Measurements from ENCODE around the gene MRPL50. TPM values are rescaled to one million over a fixed set of nuclear protein-coding genes. Genes with fewer than 3 reads are reported as not detected.
A peak's percentile ranks its signal among the peaks of the same experiment; 100 is the strongest.

The MRPL50 gene
- total RNA-seq, 1 experiment from 2014 or later, result 14.0 TPM

- no peak for TF ChIP-seq CTCF (IDR thresholded peaks at IDR 0.05; ENCODE audit: unreplicated experiment)
- H3K27ac Mint-ChIP-seq (ENCODE audit: unreplicated experiment), result peak overlapping the region; percentile 77
Measured at GRCh38 chr9:101365181-101365580, 33.2 kb downstream of the MRPL50 start.

GRCh38 chr9:101362450-101362849, 36.0 kb downstream of the MRPL50 start:
- H3K27ac Mint-ChIP-seq (ENCODE audit: unreplicated experiment), result no peak overlapping the region
- BruUV-seq (replicated peaks), result no TSS peak
- H3K9me3 Mint-ChIP-seq (ENCODE audit: low read depth, unreplicated experiment), result no peaks in the 10 kb centered on the region
- CTCF ChIA-PET, result no interaction called here
- H3K4me1 Mint-ChIP-seq (ENCODE audit: low read depth, unreplicated experiment), result peaks cover 24% of the 10 kb centered on the region
- intact Hi-C loops (cut with micrococcal nuclease; ENCODE audit: unreplicated experiment), result no loop called here
- H3K4me3 Mint-ChIP-seq (ENCODE audit: low read depth, unreplicated experiment), result no peak overlapping the region
- peaks cover 5% of the 10 kb centered on the region for H3K36me3 Mint-ChIP-seq (ENCODE audit: insufficient read depth, unreplicated experiment)
- no peaks in the 10 kb centered on the region for H3K27me3 Mint-ChIP-seq (ENCODE audit: unreplicated experiment)
- TF ChIP-seq CTCF (IDR thresholded peaks at IDR 0.05; ENCODE audit: unreplicated experiment), result no peak
- DNase-seq, result no peak

More at GRCh38 chr9:101365181-101365580, 33.2 kb downstream of the MRPL50 start:
- no peak for DNase-seq
- Mint-ChIP-seq H3K36me3 (ENCODE audit: insufficient read depth, unreplicated experiment) (peaks cover 5% of the 10 kb centered on the region), H3K4me3 (ENCODE audit: low read depth, unreplicated experiment) (no peak overlapping the region), H3K4me1 (ENCODE audit: low read depth, unreplicated experiment) (peaks cover 31% of the 10 kb centered on the region), H3K9me3 (ENCODE audit: low read depth, unreplicated experiment) (no peaks in the 10 kb centered on the region), H3K27me3 (ENCODE audit: unreplicated experiment) (no peaks in the 10 kb centered on the region)
- no TSS peak for BruUV-seq (replicated peaks)
- CTCF ChIA-PET, result interaction anchor here (0.9 kb wide), 1 partner anchor 17 kb away, joined by 3 read pairs; no protein-coding TSS in a partner anchor
- intact Hi-C loops (cut with micrococcal nuclease; ENCODE audit: unreplicated experiment), result loop anchor here (5.0 kb wide), 1 partner anchor 763 kb away; no protein-coding TSS in a partner anchor

DNA sequence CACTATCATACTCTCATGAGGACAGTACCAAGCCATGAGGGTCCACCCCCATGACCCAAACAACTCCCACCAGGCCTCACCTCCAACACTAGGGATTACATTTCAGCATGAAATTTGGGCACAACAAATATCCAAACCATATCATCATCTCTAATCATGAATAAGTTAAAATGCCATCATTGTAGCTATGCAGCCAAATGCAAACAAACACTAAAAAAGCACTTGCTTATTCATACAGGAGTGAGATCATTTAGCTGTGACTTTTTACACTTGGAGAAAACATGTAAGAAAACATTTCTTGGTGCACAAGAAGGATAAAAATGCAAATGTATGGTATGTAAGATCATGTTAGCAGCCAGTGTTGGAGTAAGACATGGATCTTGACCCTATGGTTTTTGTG, 37.8 kb downstream of the MRPL50 start:
- BruUV-seq (replicated peaks), result no TSS peak
- peaks cover 15% of the 10 kb centered on the region for H3K4me1 Mint-ChIP-seq (ENCODE audit: low read depth, unreplicated experiment)
- intact Hi-C loops (cut with micrococcal nuclease; ENCODE audit: unreplicated experiment), result no loop called here
- no peak for DNase-seq
- H3K27ac Mint-ChIP-seq (ENCODE audit: unreplicated experiment), result no peak overlapping the region
- CTCF ChIA-PET, result no interaction called here
- H3K9me3 Mint-ChIP-seq (ENCODE audit: low read depth, unreplicated experiment), result no peaks in the 10 kb centered on the region
- H3K27me3 Mint-ChIP-seq (ENCODE audit: unreplicated experiment), result no peaks in the 10 kb centered on the region
- peaks cover 5% of the 10 kb centered on the region for H3K36me3 Mint-ChIP-seq (ENCODE audit: insufficient read depth, unreplicated experiment)
- H3K4me3 Mint-ChIP-seq (ENCODE audit: low read depth, unreplicated experiment), result no peak overlapping the region
- TF ChIP-seq CTCF (IDR thresholded peaks at IDR 0.05; ENCODE audit: unreplicated experiment), result no peak

- Mint-ChIP-seq H3K9me3 (ENCODE audit: low read depth, unreplicated experiment) (no peaks in the 10 kb centered on the region), H3K4me1 (ENCODE audit: low read depth, unreplicated experiment) (peaks cover 22% of the 10 kb centered on the region), H3K27me3 (ENCODE audit: unreplicated experiment) (no peaks in the 10 kb centered on the region), H3K27ac (ENCODE audit: unreplicated experiment) (no peak overlapping the region), H3K36me3 (ENCODE audit: insufficient read depth, unreplicated experiment) (no peaks in the 10 kb centered on the region), H3K4me3 (ENCODE audit: low read depth, unreplicated experiment) (no peak overlapping the region)
- DNase-seq, result no peak
- BruUV-seq (replicated peaks), result no TSS peak
- CTCF ChIA-PET, result no interaction called here
- TF ChIP-seq CTCF (IDR thresholded peaks at IDR 0.05; ENCODE audit: unreplicated experiment), result no peak
- intact Hi-C loops (cut with micrococcal nuclease; ENCODE audit: unreplicated experiment), result no loop called here
Measured at GRCh38 chr9:101359679-101360078, 38.7 kb downstream of the MRPL50 start.
